OCI-LY7 (cell line): ENCODE results near the gene LCNL1. TPM values are rescaled to one million over a fixed set of nuclear protein-coding genes. Genes with fewer than 3 reads are reported as not detected.

Source experiments
- Bru-seq: library from RNA; stranded (reverse); fragments of 400-500 nt; gene quantifications from one replicate; lab custom pipeline; 2021; lab: Mats Ljungman, UMichigan
- BruChase-seq, 2 experiments: library from RNA; stranded (reverse); fragments of 400-500 nt; gene quantifications; one replicate each; lab custom pipeline; 2021; lab: Mats Ljungman, UMichigan
- BruUV-seq: library from RNA; stranded (reverse); fragments of 400-500 nt; replicated peaks from 2 replicates; lab custom pipeline; 2021; lab: Mats Ljungman, UMichigan
- CTCF ChIA-PET: fragments of 300-600 bp; sonication (Branson Sonifier 250); formaldehyde crosslinking; loops from one replicate; lab custom pipeline; 2022; ENCODE audit warnings: antibody characterized with exemption; ENCODE audit not compliant: unreplicated experiment; lab: Charles Lee
- POLR2A ChIA-PET: fragments of 300-600 bp; sonication (Branson Sonifier 250); formaldehyde crosslinking; loops from one replicate; lab custom pipeline; 2022; ENCODE audit warnings: antibody characterized with exemption; lab: Charles Lee
- DNase-seq: peaks from one replicate; pipeline ENCODE4 v3.0.0-alpha.2; 2015; ENCODE audit warnings: low spot score
- H2AFZ ChIP-seq: fragments of 200-600 bp; sonication (generic), shearing (Covaris generic); 2 replicates; pipeline ENCODE4 v1.6.1; 2014; ENCODE audit warnings: mild to moderate bottlenecking, antibody characterized with exemption, low read length, moderate library complexity
- H3K27ac ChIP-seq: fragments of 200-600 bp; sonication (generic); 2 replicates; pipeline ENCODE4 v1.5.1; 2014; ENCODE audit warnings: mixed run types, low read depth, mild to moderate bottlenecking, moderate library complexity, low read length, inconsistent platforms; ENCODE audit not compliant: poor library complexity, severe bottlenecking
- H3K36me3 ChIP-seq: fragments of 200-600 bp; sonication (generic); 2 replicates; pipeline ENCODE4 v1.6.1; 2014; ENCODE audit warnings: mild to moderate bottlenecking, antibody characterized with exemption, low read length, moderate library complexity, mixed read lengths; ENCODE audit not compliant: insufficient read depth
- H3K4me1 ChIP-seq: fragments of 200-600 bp; sonication (generic); 2 replicates; pipeline ENCODE4 v1.5.1; 2014; ENCODE audit warnings: mild to moderate bottlenecking, low read length; ENCODE audit not compliant: insufficient read depth, poor library complexity, severe bottlenecking
- H3K4me2 ChIP-seq: fragments of 200-600 bp; sonication (generic); 2 replicates; pipeline ENCODE4 v1.6.1; 2014; ENCODE audit warnings: mild to moderate bottlenecking, low read length
- H3K4me3 ChIP-seq: fragments of 200-600 bp; sonication (generic); 2 replicates; pipeline ENCODE4 v1.5.1; 2014; ENCODE audit warnings: mild to moderate bottlenecking, low read depth, low read length; ENCODE audit not compliant: poor library complexity, severe bottlenecking
- H3K79me2 ChIP-seq: fragments of 200-600 bp; sonication (generic); 2 replicates; pipeline ENCODE4 v1.6.1; 2016; ENCODE audit warnings: low read depth, mild to moderate bottlenecking, low read length, moderate library complexity, mixed read lengths; ENCODE audit not compliant: insufficient read depth
- H3K9me2 ChIP-seq: fragments of 200-600 bp; sonication (generic); 2 replicates; pipeline ENCODE4 v1.6.1; 2016; ENCODE audit warnings: mild to moderate bottlenecking, low read length, mixed read lengths; ENCODE audit not compliant: insufficient read depth
- H3K9me3 ChIP-seq: fragments of 200-600 bp; sonication (generic); 2 replicates; pipeline ENCODE4 v1.6.1; 2014; ENCODE audit warnings: mild to moderate bottlenecking, mixed run types, low read length, mixed read lengths
- H4K20me1 ChIP-seq: fragments of 200-600 bp; sonication (generic); 2 replicates; pipeline ENCODE4 v1.6.1; 2014; ENCODE audit warnings: mild to moderate bottlenecking, antibody characterized with exemption, low read length, moderate library complexity, mixed read lengths; ENCODE audit not compliant: insufficient read depth
- CTCF ChIP-seq: fragments of 200-600 bp; sonication (generic); conservative IDR thresholded peaks from 2 replicates; pipeline ENCODE4 v1.5.1; 2014; ENCODE audit warnings: mild to moderate bottlenecking, antibody characterized with exemption, low read length, moderate library complexity, mixed read lengths
- EZH2phosphoT487 ChIP-seq: fragments of 200-600 bp; sonication (generic); IDR thresholded peaks from 2 replicates; pipeline ENCODE4 v1.6.1; 2018; ENCODE audit warnings: low read depth, borderline replicate concordance, mild to moderate bottlenecking, mixed run types, antibody characterized with exemption, low read length, moderate library complexity, mixed read lengths
- intact Hi-C: fragments of 100-400 bp; cut with micrococcal nuclease; formaldehyde crosslinking; loops from one replicate; pipeline ENCODE4 v1.10.0; 2022; ENCODE audit not compliant: unreplicated experiment
- long read RNA-seq: library from polyadenylated mRNA; stranded (forward); transcript quantifications from one replicate; pipeline ENCODE4 v2.0.0, GENCODE V29; 2022
- total RNA-seq, 2 experiments: library from RNA; depleted of rRNA in 1 of 2; stranded (reverse); fragments of >200 nt in 1 of 2; shearing (Covaris generic) in 1 of 2; gene quantifications; 2 replicates each; pipeline ENCODE4 v1.2.3, GENCODE V29; 2014 to 2022

Gene LCNL1
- total RNA-seq (2014; rRNA removed; shearing (Covaris generic)) (not detected in 2 replicates), total RNA-seq (2022) (not detected in 2 replicates), Bru-seq, nascent RNA (not detected), BruChase-seq, experiment 1, labeled RNA remaining after a 6-hour chase (not detected), BruChase-seq, experiment 2, labeled RNA remaining after a 2-hour chase (not detected)
- long read RNA-seq, result 0 reads

- Histone ChIP-seq H3K4me2 (no peak within 1 kb of the TSS), H3K4me3 (no peak within 1 kb of the TSS), H3K27ac (no peak within 1 kb of the TSS), H2AFZ (no peak within 1 kb of the TSS), H3K79me2 (no peaks in the 10 kb centered on the region), H3K4me1 (no peaks in the 10 kb centered on the region), H3K9me3 (no peaks in the 10 kb centered on the region), H3K9me2 (no peaks in the 10 kb centered on the region), H4K20me1 (no peaks in the 10 kb centered on the region), H3K36me3 (no peaks in the 10 kb centered on the region)
- intact Hi-C loops, result no loop called here
- no peak for TF ChIP-seq CTCF
- no peak for TF ChIP-seq EZH2phosphoT487
- CTCF ChIA-PET, result no interaction called here
- no peak for DNase-seq
- POLR2A ChIA-PET, result interaction anchor here (1.6 kb wide), 1 partner anchor 10 kb away, joined by 5 read pairs; the partner anchor contains the start of gene PAXX
- no TSS peak for BruUV-seq
These were observed at the start of gene LCNL1 for GRCh38 chr9:136982232-136983051. TSS of gene LCNL1 (plus strand) at chr9:136982993. CDS start at chr9:136983587, 594 bp downstream.

GRCh38 chr9:136934277-136934676, 48.5 kb upstream of the LCNL1 start:
- ChIA-PET CTCF (no interaction called here), POLR2A (no interaction called here)
- TF ChIP-seq CTCF (no peak), EZH2phosphoT487 (no peak)
- Histone ChIP-seq H2AFZ (no peak overlapping the region), H3K4me2 (no peak overlapping the region), H3K4me1 (peaks cover 13% of the 10 kb centered on the region), H3K4me3 (no peak overlapping the region), H4K20me1 (no peaks in the 10 kb centered on the region), H3K79me2 (no peaks in the 10 kb centered on the region), H3K27ac (no peak overlapping the region), H3K9me3 (no peaks in the 10 kb centered on the region), H3K36me3 (peaks cover 64% of the 10 kb centered on the region), H3K9me2 (no peaks in the 10 kb centered on the region)
- DNase-seq, result no peak
- no TSS peak for BruUV-seq
- intact Hi-C loops, result no loop called here

GRCh38 chr9:136935651-136936050, 47.1 kb upstream of the LCNL1 start:
- Histone ChIP-seq H3K4me2 (peak overlapping the region; percentile 52), H4K20me1 (no peaks in the 10 kb centered on the region), H3K9me3 (no peaks in the 10 kb centered on the region), H2AFZ (no peak overlapping the region), H3K4me1 (peaks cover 13% of the 10 kb centered on the region), H3K4me3 (no peak overlapping the region), H3K79me2 (no peaks in the 10 kb centered on the region), H3K9me2 (no peaks in the 10 kb centered on the region), H3K27ac (peak overlapping the region; percentile 11), H3K36me3 (peaks cover 66% of the 10 kb centered on the region)
- intact Hi-C loops, result no loop called here
- peak; percentile 38 for DNase-seq
- BruUV-seq, result no TSS peak
- CTCF ChIA-PET, result no interaction called here
- POLR2A ChIA-PET, result no interaction called here
- no peak for TF ChIP-seq EZH2phosphoT487
- TF ChIP-seq CTCF, result no peak
